ENCODE data around the gene PRR23B. TPM values are rescaled to one million over a fixed set of nuclear protein-coding genes. Genes with fewer than 3 reads are reported as not detected.

PRR23B gene
- total and polyA plus RNA-seq, 2 experiments from 2014 or later = not detected

DNA sequence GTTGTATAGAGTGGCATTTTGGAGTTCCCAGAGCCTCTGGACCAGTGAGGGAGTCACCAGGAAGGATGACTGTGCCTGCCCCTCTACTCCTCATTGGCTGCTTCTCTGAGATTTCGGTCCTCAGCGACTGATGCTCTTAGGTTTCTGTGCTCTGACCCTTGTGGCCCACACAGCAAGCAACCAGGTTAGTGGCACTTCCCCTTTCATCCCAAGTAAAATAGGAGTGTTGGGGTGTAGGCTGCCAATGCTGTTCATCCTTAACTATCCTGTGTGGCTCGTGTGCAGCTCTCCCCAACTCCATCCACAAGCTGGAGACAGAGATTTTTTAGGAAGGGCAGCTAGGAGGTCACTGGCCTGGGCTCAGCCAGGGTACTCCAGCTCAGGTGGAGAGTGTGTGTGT lies 35.9 kb downstream of the PRR23B start:
- Histone ChIP-seq H3K4me3 (no peak overlapping the region), H4K20me1 (replicated peaks; ENCODE audit: insufficient read depth) (no peaks in the 10 kb centered on the region), H3K4me1 (ENCODE audit: insufficient read depth) (no peaks in the 10 kb centered on the region), H2AFZ (0 out of 2 replicates have a peak overlapping the region, but pooled peaks have one; percentile 43), H3F3A (replicated peaks; ENCODE audit: low read depth) (no peaks in the 10 kb centered on the region), H3K79me2 (replicated peaks; ENCODE audit: insufficient read depth) (no peaks in the 10 kb centered on the region), H3K4me2 (no peak overlapping the region), H3K27me3 (ENCODE audit: insufficient read depth) (no peaks in the 10 kb centered on the region), H3K9me2 (ENCODE audit: insufficient read depth) (no peaks in the 10 kb centered on the region), H3K36me3 (ENCODE audit: insufficient read depth) (no peaks in the 10 kb centered on the region), H3K27ac (ENCODE audit: low read depth) (no peak overlapping the region)
- Mint-ChIP-seq H3K36me3 (ENCODE audit: low read depth) (no peaks in the 10 kb centered on the region), H3K27ac (no peak overlapping the region), H3K9me3 (no peaks in the 10 kb centered on the region), H3K4me3 (no peak overlapping the region), H3K4me1 (no peaks in the 10 kb centered on the region), H3K27me3 (ENCODE audit: insufficient read depth, low read depth, poor library complexity) (peaks cover 6% of the 10 kb centered on the region)
- TF ChIP-seq POLR2AphosphoS5 (IDR thresholded peaks at IDR 0.05; ENCODE audit: low read depth) = no peak
- ATAC-seq = peak; percentile 34; the same call in 2 of the 3 replicates
- no peak for DNase-seq (ENCODE audit: low spot score)

- H3K36me3 ChIP-seq (ENCODE audit: insufficient read depth) = no peaks in the 10 kb centered on the region
- no peaks in the 10 kb centered on the region for H4K20me1 ChIP-seq (replicated peaks; ENCODE audit: insufficient read depth)
- no peaks in the 10 kb centered on the region for H3K27me3 ChIP-seq (ENCODE audit: insufficient read depth)
- H3F3A ChIP-seq (replicated peaks; ENCODE audit: low read depth) = no peaks in the 10 kb centered on the region
- H2AFZ ChIP-seq = no peak overlapping the region
- no peaks in the 10 kb centered on the region for H3K79me2 ChIP-seq (replicated peaks; ENCODE audit: insufficient read depth)
- Mint-ChIP-seq H3K4me1 (no peaks in the 10 kb centered on the region), H3K27ac (no peak overlapping the region), H3K36me3 (ENCODE audit: low read depth) (no peaks in the 10 kb centered on the region; the same call in 2 of the 3 replicates), H3K9me3 (no peaks in the 10 kb centered on the region; the same call in 2 of the 3 replicates), H3K27me3 (ENCODE audit: insufficient read depth, low read depth, poor library complexity) (peaks cover 7% of the 10 kb centered on the region), H3K4me3 (no peak overlapping the region)
- TF ChIP-seq, protein P1, sequence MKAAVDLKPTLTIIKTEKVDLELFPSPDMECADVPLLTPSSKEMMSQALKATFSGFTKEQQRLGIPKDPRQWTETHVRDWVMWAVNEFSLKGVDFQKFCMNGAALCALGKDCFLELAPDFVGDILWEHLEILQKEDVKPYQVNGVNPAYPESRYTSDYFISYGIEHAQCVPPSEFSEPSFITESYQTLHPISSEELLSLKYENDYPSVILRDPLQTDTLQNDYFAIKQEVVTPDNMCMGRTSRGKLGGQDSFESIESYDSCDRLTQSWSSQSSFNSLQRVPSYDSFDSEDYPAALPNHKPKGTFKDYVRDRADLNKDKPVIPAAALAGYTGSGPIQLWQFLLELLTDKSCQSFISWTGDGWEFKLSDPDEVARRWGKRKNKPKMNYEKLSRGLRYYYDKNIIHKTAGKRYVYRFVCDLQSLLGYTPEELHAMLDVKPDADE (IDR thresholded peaks at IDR 0.05) = no peak
- TF ChIP-seq POLR2AphosphoS5 (IDR thresholded peaks at IDR 0.05; ENCODE audit: low read depth) = no peak
- TF ChIP-seq REST (IDR thresholded peaks at IDR 0.05; ENCODE audit: unreplicated experiment) = no peak
- TF ChIP-seq ZNF114 (CRISPR knock-in tag; IDR thresholded peaks at IDR 0.05) = no peak
- TF ChIP-seq EZH2phosphoT487 (IDR thresholded peaks at IDR 0.05; ENCODE audit: unreplicated experiment) = no peak
- no peak for TF ChIP-seq CREB1 (CRISPR knock-in tag; IDR thresholded peaks at IDR 0.05; ENCODE audit: low read depth)
- TF ChIP-seq, protein P2, sequence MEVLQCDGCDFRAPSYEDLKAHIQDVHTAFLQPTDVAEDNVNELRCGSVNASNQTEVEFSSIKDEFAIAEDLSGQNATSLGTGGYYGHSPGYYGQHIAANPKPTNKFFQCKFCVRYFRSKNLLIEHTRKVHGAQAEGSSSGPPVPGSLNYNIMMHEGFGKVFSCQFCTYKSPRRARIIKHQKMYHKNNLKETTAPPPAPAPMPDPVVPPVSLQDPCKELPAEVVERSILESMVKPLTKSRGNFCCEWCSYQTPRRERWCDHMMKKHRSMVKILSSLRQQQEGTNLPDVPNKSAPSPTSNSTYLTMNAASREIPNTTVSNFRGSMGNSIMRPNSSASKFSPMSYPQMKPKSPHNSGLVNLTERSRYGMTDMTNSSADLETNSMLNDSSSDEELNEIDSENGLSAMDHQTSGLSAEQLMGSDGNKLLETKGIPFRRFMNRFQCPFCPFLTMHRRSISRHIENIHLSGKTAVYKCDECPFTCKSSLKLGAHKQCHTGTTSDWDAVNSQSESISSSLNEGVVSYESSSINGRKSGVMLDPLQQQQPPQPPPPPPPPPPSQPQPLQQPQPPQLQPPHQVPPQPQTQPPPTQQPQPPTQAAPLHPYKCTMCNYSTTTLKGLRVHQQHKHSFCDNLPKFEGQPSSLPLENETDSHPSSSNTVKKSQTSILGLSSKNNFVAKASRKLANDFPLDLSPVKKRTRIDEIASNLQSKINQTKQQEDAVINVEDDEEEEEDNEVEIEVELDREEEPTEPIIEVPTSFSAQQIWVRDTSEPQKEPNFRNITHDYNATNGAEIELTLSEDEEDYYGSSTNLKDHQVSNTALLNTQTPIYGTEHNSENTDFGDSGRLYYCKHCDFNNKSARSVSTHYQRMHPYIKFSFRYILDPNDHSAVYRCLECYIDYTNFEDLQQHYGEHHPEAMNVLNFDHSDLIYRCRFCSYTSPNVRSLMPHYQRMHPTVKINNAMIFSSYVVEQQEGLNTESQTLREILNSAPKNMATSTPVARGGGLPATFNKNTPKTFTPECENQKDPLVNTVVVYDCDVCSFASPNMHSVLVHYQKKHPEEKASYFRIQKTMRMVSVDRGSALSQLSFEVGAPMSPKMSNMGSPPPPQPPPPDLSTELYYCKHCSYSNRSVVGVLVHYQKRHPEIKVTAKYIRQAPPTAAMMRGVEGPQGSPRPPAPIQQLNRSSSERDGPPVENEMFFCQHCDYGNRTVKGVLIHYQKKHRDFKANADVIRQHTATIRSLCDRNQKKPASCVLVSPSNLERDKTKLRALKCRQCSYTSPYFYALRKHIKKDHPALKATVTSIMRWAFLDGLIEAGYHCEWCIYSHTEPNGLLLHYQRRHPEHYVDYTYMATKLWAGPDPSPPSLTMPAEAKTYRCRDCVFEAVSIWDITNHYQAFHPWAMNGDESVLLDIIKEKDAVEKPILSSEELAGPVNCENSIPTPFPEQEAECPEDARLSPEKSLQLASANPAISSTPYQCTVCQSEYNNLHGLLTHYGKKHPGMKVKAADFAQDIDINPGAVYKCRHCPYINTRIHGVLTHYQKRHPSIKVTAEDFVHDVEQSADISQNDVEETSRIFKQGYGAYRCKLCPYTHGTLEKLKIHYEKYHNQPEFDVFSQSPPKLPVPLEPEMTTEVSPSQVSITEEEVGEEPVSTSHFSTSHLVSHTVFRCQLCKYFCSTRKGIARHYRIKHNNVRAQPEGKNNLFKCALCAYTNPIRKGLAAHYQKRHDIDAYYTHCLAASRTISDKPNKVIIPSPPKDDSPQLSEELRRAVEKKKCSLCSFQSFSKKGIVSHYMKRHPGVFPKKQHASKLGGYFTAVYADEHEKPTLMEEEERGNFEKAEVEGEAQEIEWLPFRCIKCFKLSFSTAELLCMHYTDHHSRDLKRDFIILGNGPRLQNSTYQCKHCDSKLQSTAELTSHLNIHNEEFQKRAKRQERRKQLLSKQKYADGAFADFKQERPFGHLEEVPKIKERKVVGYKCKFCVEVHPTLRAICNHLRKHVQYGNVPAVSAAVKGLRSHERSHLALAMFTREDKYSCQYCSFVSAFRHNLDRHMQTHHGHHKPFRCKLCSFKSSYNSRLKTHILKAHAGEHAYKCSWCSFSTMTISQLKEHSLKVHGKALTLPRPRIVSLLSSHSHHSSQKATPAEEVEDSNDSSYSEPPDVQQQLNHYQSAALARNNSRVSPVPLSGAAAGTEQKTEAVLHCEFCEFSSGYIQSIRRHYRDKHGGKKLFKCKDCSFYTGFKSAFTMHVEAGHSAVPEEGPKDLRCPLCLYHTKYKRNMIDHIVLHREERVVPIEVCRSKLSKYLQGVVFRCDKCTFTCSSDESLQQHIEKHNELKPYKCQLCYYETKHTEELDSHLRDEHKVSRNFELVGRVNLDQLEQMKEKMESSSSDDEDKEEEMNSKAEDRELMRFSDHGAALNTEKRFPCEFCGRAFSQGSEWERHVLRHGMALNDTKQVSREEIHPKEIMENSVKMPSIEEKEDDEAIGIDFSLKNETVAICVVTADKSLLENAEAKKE (CRISPR knock-in tag; IDR thresholded peaks at IDR 0.05) = no peak
- no peak for TF ChIP-seq JUNB (IDR thresholded peaks at IDR 0.05; ENCODE audit: unreplicated experiment)
- no peak for TF ChIP-seq STAT1 (IDR thresholded peaks at IDR 0.05; ENCODE audit: unreplicated experiment)
- no peaks in the 10 kb centered on the region for H3K4me1 ChIP-seq (ENCODE audit: insufficient read depth)
- no peak overlapping the region for H3K4me3 ChIP-seq
- H3K9me2 ChIP-seq (ENCODE audit: insufficient read depth) = no peaks in the 10 kb centered on the region
- ATAC-seq (no peak), DNase-seq (ENCODE audit: low spot score) (no peak)
- no peak overlapping the region for H3K4me2 ChIP-seq
- H3K27ac ChIP-seq (ENCODE audit: low read depth) = no peak overlapping the region
These were observed 44.7 kb downstream of the PRR23B start for GRCh38 chr3:138976047-138976446.
